ENCODE data around the gene DENND2C.

DNA sequence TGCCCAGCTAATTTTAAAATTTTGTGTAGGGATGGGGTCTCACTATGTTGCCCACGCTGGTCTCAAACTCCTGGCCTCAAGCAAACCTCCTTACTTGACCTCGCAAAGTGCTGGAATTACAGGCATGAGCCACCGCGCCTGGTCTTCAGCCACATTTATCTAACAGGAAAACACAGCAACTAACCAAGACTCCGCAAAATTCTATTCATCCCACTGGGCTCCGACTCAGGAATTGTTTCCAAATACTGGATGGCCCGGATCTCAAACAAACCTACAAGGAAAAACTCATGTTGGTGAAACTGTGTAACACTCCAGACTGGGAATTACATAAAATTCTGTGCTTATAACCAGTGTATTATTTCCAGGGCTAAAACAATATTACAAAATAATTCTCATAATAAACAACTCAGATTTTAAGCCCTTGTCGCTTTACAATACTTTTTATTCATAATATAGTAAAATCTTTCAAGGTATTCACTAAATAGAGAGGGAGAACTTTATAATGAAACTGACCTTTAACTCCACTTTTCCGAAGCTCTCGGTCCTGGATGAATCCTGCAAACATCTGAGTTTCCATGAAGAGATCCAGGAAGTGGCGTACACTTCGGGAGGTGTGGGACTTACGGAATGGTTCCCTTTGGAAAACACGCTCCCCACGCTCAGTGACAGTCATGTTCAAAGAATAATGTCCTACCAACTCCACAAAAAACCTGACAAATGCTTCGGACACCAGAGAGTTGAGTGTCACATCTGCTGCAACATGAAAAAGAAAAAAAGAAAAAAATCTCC is 82.5 kb downstream of the DENND2C start:
- TF ChIP-seq, protein P1, sequence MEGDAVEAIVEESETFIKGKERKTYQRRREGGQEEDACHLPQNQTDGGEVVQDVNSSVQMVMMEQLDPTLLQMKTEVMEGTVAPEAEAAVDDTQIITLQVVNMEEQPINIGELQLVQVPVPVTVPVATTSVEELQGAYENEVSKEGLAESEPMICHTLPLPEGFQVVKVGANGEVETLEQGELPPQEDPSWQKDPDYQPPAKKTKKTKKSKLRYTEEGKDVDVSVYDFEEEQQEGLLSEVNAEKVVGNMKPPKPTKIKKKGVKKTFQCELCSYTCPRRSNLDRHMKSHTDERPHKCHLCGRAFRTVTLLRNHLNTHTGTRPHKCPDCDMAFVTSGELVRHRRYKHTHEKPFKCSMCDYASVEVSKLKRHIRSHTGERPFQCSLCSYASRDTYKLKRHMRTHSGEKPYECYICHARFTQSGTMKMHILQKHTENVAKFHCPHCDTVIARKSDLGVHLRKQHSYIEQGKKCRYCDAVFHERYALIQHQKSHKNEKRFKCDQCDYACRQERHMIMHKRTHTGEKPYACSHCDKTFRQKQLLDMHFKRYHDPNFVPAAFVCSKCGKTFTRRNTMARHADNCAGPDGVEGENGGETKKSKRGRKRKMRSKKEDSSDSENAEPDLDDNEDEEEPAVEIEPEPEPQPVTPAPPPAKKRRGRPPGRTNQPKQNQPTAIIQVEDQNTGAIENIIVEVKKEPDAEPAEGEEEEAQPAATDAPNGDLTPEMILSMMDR (IDR thresholded peaks at IDR 0.05; ENCODE audit: low read length): no peak
- no peak for TF ChIP-seq EZH2 (IDR thresholded peaks at IDR 0.05; ENCODE audit: borderline replicate concordance, low read length)

Measured in OCI-LY1 (cell line).